ENCODE data around the gene EFCC1. TPM values are rescaled to one million over a fixed set of nuclear protein-coding genes. Genes with fewer than 3 reads are reported as not detected.

The EFCC1 gene
- total RNA-seq, 4 donors from 2014 or later: 4.8 to 10.3 (median 6.5) TPM

- H3K36me3 ChIP-seq: no peaks in the 10 kb centered on the region
- H3K4me1 ChIP-seq: peaks cover 0 to 48% (median 6%) of the 10 kb centered on the region in 3 donors
- H3K9me3 ChIP-seq: no peaks in the 10 kb centered on the region
- peak overlapping the region in 3 of 4 donors; percentile 54 to 76 (median 73) for H3K27ac ChIP-seq
- 74 to 88% methylated on average over 7 of the region's 13 CpGs for WGBS, 2 donors (ENCODE audit: low coverage in 1 of 2)
- TF ChIP-seq POLR2A (IDR thresholded peaks at IDR 0.05) (no peak), EP300 (IDR thresholded peaks at IDR 0.05) (no peak), CTCF (IDR thresholded peaks at IDR 0.05) (no peak), POLR2AphosphoS5 (IDR thresholded peaks at IDR 0.05) (no peak)
- no peaks in the 10 kb centered on the region for H3K27me3 ChIP-seq
- ATAC-seq: no peak
- H3K4me3 ChIP-seq: no peak overlapping the region
These were observed 13.0 kb downstream of the EFCC1 start for GRCh38 chr3:129014148-129014547.

- ATAC-seq: no peak
- H3K27me3 ChIP-seq: no peaks in the 10 kb centered on the region
- H3K4me1 ChIP-seq: peaks cover 0 to 42% (median 6%) of the 10 kb centered on the region in 3 donors
- WGBS, 2 donors (ENCODE audit: low coverage in 1 of 2): 92 to 100% methylated on average over 3 to 5 of the region's 9 CpGs
- H3K36me3 ChIP-seq: no peaks in the 10 kb centered on the region
- H3K9me3 ChIP-seq: no peaks in the 10 kb centered on the region
- peak overlapping the region in 3 of 4 donors; percentile 54 to 76 (median 73) for H3K27ac ChIP-seq
- H3K4me3 ChIP-seq: no peak overlapping the region
- TF ChIP-seq POLR2AphosphoS5 (IDR thresholded peaks at IDR 0.05) (no peak), EP300 (IDR thresholded peaks at IDR 0.05) (no peak), CTCF (IDR thresholded peaks at IDR 0.05) (no peak), POLR2A (IDR thresholded peaks at IDR 0.05) (no peak)
These were observed 13.8 kb downstream of the EFCC1 start for GRCh38 chr3:129014793-129015345.

DNA sequence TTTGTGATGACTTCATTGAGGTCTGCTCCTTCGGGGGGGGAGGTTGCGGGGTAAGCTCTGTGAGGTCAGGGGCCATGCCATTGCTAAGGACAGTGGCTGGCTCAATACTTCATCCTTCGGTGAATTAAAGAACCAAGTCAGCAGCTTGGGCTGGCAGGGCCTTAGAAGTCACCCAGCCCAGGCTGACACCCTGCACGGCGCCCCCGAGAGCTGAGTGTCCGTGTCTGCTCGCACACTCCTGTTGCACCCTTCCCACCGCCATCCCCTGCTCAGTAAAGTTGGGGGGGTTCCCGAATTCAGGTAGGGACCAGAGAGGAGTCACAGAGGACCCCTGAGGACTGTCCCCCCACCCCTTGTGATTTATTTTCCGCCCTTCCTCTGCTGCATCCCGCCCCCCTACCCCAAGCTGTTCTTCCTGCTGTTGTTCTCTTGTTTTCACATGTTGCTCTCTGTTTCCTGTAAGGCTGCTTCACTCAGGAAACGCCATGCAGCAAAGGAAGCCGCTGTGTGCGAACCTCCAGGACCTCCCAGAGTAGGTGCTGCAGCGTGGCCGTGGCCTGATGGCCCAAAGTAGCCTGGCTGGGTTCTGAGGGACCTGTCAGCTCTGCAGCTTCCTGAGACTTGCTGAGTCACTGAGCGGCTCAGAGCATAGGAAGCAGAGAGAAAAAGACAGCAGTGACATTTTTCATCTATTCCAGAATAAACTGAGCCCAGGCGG is 14.4 kb downstream of the EFCC1 start:
- Histone ChIP-seq H3K27me3 (no peaks in the 10 kb centered on the region), H3K9me3 (no peaks in the 10 kb centered on the region), H3K4me3 (no peak overlapping the region), H3K27ac (peak overlapping the region in 3 of 4 donors; percentile 57 to 76 (median 73)), H3K36me3 (no peaks in the 10 kb centered on the region), H3K4me1 (peaks cover 0 to 43% (median 6%) of the 10 kb centered on the region in 3 donors)
- WGBS, 2 donors (ENCODE audit: low coverage in 1 of 2): 65 to 86% methylated on average over 3 to 9 of the region's 19 CpGs
- TF ChIP-seq POLR2AphosphoS5 (IDR thresholded peaks at IDR 0.05): no peak
- no peak for TF ChIP-seq EP300 (IDR thresholded peaks at IDR 0.05)
- TF ChIP-seq POLR2A (IDR thresholded peaks at IDR 0.05): no peak
- TF ChIP-seq CTCF (IDR thresholded peaks at IDR 0.05): no peak
- peak; percentile 66 for ATAC-seq

- Histone ChIP-seq H3K4me1 (peaks cover 0 to 51% (median 6%) of the 10 kb centered on the region in 3 donors), H3K27me3 (no peaks in the 10 kb centered on the region), H3K4me3 (no peak overlapping the region), H3K27ac (peak overlapping the region in 3 of 4 donors; percentile 57 to 76 (median 73)), H3K9me3 (no peaks in the 10 kb centered on the region), H3K36me3 (no peaks in the 10 kb centered on the region)
- no peak for ATAC-seq
- WGBS, 2 donors (ENCODE audit: low coverage in 1 of 2): 40 to 61% methylated on average over 1 to 5 of the region's 6 CpGs
- TF ChIP-seq EP300 (IDR thresholded peaks at IDR 0.05): no peak
- no peak for TF ChIP-seq CTCF (IDR thresholded peaks at IDR 0.05)
- no peak for TF ChIP-seq POLR2A (IDR thresholded peaks at IDR 0.05)
- TF ChIP-seq POLR2AphosphoS5 (IDR thresholded peaks at IDR 0.05): no peak
These were observed 15.2 kb downstream of the EFCC1 start for GRCh38 chr3:129016356-129016719.

Data from gastroesophageal sphincter (tissue), 4 donors.